OCI-LY1 (cell line): ENCODE results near the gene FAM240A.

Experiments used
- EZH2 ChIP-seq: fragments of 200-600 bp; sonication (generic), shearing (Covaris generic); IDR thresholded peaks from 2 replicates; pipeline ENCODE4 v1.8.0; 2017; ENCODE audit warnings: borderline replicate concordance, mixed run types, mild to moderate bottlenecking, antibody characterized with exemption, low read length, moderate library complexity, mixed read lengths
- TF ChIP-seq, protein P1 (sequence below): fragments of 200-600 bp; sonication (generic), shearing (Covaris generic); IDR thresholded peaks from 2 replicates; pipeline ENCODE4 v1.5.1; 2017; ENCODE audit warnings: mild to moderate bottlenecking, antibody characterized with exemption, low read length, moderate library complexity, mixed read lengths

DNA sequence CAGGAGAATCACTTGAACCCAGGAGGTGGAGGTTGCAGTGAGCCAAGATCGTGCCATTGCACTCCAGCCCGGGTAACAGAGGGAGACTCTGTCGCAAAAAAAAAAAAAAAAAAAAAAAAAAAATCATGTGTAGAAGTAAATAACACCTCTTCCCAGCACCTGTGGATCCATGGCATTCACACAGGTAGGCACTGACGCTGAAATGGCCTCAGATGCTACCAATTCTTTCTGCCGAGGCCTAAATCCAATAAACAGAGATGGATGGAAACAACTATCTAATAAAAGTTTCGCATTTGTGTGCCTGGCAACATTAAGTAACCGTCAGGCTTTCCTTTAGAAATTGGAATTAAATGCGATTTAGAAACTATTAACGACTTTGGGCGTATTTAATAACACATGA is 35.9 kb upstream of the FAM240A start:
- TF ChIP-seq, protein P1, sequence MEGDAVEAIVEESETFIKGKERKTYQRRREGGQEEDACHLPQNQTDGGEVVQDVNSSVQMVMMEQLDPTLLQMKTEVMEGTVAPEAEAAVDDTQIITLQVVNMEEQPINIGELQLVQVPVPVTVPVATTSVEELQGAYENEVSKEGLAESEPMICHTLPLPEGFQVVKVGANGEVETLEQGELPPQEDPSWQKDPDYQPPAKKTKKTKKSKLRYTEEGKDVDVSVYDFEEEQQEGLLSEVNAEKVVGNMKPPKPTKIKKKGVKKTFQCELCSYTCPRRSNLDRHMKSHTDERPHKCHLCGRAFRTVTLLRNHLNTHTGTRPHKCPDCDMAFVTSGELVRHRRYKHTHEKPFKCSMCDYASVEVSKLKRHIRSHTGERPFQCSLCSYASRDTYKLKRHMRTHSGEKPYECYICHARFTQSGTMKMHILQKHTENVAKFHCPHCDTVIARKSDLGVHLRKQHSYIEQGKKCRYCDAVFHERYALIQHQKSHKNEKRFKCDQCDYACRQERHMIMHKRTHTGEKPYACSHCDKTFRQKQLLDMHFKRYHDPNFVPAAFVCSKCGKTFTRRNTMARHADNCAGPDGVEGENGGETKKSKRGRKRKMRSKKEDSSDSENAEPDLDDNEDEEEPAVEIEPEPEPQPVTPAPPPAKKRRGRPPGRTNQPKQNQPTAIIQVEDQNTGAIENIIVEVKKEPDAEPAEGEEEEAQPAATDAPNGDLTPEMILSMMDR = no peak
- no peak for TF ChIP-seq EZH2
